Mucosa of rectum (tissue), 2 donors: ENCODE results near the gene LRRC40.
"Not testable (repeated sequence)": the region's sequence is repeated elsewhere in the genome, so short reads cannot be mapped to it uniquely, and the experiment has no call there.

Source experiments
- H3K27ac ChIP-seq, 2 donors: one replicate each; pipeline ENCODE4 v1.7.0; 2013; ENCODE audit warnings: inconsistent platforms in 2 of 2, low read depth in 2 of 2, low read length in 2 of 2
- H3K27me3 ChIP-seq, 2 donors: one replicate each; pipeline ENCODE4 v1.7.0; 2013; ENCODE audit warnings: low read length in 2 of 2; ENCODE audit not compliant: control insufficient read depth in 2 of 2, insufficient read depth in 2 of 2
- H3K36me3 ChIP-seq, 2 donors: one replicate each; pipeline ENCODE4 v1.7.0; 2013; ENCODE audit warnings: low read length in 2 of 2; ENCODE audit not compliant: control insufficient read depth in 2 of 2, insufficient read depth in 2 of 2
- H3K4me1 ChIP-seq, 2 donors: one replicate each; pipeline ENCODE4 v1.7.0; 2013; ENCODE audit warnings: low read length in 2 of 2, mild to moderate bottlenecking in 1 of 2; ENCODE audit not compliant: control insufficient read depth in 2 of 2, insufficient read depth in 2 of 2
- H3K4me3 ChIP-seq, 2 donors: one replicate each; pipeline ENCODE4 v1.7.0; 2013; ENCODE audit warnings: low read length in 2 of 2
- H3K9ac ChIP-seq, 2 donors: one replicate each; pipeline ENCODE4 v1.7.0; 2013; ENCODE audit warnings: low read length in 2 of 2, low read depth in 1 of 2, mild to moderate bottlenecking in 1 of 2
- H3K9me3 ChIP-seq, 2 donors: one replicate each; pipeline ENCODE4 v1.7.0; 2013; ENCODE audit warnings: low read length in 2 of 2; ENCODE audit not compliant: control insufficient read depth in 2 of 2
- donor health status: healthy.
- donor health status: Normal muscosa, but diverticular disease.

Gene LRRC40

DNA sequence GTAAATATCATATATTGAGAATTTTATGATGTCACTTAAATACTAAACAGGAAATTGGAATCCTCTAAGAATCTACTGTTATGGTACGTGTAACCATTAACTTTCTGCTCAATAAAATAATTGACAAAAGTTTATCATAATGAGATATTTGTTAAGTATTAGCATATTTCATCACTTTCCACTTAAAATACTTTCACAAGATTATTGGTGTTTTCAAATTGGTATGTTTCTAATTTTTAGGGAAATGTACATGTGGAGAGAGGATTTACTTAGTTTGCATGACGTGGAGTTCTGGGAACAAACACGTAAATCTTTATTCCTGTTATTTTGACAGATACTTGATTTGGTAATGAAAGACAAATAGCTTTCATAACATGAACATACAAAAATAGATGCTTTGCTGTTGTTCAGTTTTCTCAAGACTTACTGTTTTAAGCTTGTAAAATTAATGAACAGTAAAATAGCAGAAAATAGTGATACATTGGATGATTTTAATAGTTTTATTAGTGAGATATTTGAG, 17.4 kb upstream of the LRRC40 start:
- Histone ChIP-seq H3K4me1 (peaks cover 7 to 18% of the 10 kb centered on the region in 2 donors), H3K4me3 (peak overlapping the region; percentile 90), H3K27ac (no peak overlapping the region), H3K36me3 (peaks cover 18 to 19% of the 10 kb centered on the region in 2 donors), H3K9ac (peak overlapping the region; percentile 86 to 97), H3K27me3 (no peaks in the 10 kb centered on the region), H3K9me3 (no peaks in the 10 kb centered on the region)

DNA sequence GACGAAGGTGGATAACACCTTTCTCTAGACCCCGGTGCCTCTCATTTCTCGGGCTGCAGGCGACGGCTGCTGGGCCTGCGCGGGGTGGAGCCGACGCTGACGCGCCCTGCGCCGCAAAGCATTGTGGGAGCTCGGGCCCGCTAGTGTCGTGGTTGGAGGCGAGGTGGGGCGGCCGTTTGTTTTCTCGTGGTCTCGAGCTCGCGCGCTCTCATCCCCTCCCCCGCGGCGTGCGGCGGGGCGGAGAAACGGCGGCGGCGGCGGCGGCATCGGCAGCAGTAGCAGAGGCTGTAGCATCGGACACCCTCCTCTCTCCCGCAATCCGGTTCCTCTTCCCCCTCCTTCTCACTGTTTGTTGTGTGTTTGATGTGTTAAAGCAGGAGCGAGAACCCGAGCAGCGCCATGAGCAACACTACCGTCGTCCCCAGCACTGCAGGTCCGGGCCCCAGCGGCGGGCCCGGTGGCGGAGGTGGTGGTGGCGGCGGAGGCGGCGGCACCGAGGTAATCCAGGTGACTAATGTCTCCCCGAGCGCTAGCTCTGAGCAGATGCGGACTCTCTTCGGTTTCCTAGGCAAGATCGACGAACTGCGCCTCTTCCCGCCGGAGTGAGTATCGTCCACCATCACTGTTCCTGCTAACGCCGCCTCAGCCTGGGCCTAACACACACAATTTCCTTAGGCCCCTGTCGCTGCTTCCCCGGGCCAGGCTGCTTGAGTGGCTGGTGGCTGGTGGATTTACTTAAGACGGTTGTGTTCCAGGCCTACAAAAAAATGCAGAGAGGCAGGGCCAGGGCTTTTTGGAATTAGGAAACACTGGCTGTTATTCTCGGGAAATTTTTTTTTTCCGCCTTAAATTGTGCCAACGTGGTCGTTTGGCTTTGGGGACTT, 16.1 kb upstream of the LRRC40 start, which contains the start of gene SRSF11:
TSS of gene SRSF11 (plus strand) at position 143 of the 884 bp plus-strand sequence. CDS start at position 400, 257 bp downstream.
- Histone ChIP-seq H3K4me1 (peaks cover 7 to 18% of the 10 kb centered on the region in 2 donors), H3K27me3 (no peaks in the 10 kb centered on the region), H3K4me3 (peak within 1 kb of the TSS; percentile 90), H3K9ac (peak within 1 kb of the TSS; percentile 86 to 97), H3K36me3 (peaks cover 13 to 15% of the 10 kb centered on the region in 2 donors), H3K27ac (peak within 1 kb of the TSS; percentile 98), H3K9me3 (no peaks in the 10 kb centered on the region)

DNA sequence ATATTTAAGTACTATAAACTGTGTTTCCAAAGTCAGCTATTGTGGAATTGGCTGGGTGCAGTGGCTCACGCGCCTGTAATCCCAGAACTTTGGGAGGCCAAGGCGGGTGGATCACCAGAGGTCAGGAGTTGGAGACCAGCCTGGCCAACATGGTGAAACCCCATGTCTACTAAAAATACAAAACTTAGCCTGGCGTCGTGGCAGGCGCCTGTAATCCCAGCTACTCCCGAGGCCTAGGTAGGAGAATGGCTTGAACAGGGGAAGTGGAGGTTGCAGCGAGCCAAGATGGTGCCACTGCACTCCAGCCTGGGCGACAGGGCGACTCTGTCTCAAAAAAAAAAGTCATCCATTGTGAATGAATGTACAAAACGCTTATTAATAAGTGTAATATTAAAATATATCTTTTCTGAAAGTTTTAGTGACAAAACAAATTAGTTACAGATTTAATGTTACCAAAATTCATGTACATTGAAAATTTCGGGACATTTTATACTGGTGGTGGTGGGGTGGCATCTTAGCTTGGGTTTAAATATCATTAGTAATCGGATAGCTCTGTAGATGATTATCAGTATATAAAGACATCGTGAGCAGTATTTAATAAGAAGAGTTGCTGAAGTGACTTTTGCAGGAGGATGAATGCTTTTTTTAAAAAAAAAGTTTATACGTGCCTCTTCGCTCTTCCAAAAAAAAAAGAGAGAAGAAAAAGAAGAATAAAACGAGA, 15.3 kb upstream of the LRRC40 start:
- Histone ChIP-seq H3K9me3 (no peaks in the 10 kb centered on the region), H3K27me3 (no peaks in the 10 kb centered on the region), H3K4me1 (peaks cover 7 to 18% of the 10 kb centered on the region in 2 donors), H3K36me3 (peaks cover 13 to 15% of the 10 kb centered on the region in 2 donors), H3K9ac (peak overlapping the region; percentile 53 to 86), H3K4me3 (peak overlapping the region; percentile 90), H3K27ac (peak overlapping the region; percentile 98)

DNA sequence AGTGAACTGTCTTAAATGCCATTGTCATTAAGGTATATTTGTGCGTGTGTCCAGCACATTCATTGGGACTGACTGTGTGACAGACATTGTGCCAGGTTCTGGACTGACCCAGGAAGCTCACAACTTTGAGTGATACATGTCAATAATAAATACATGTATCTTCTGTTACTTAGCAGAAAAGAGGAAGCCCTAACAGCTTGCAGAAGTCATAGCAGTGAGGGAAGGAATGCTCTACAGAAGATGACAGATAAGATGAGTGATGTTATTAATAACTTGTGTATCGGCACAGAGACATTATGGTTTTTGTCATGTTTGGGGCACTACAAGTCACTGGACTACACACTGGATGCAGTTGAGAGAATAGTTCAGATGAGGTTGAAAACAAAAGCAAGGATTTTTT, 14.6 kb upstream of the LRRC40 start:
- no peak overlapping the region for H3K9ac ChIP-seq
- H3K27ac ChIP-seq, result no peak overlapping the region
- peaks cover 7 to 18% of the 10 kb centered on the region in 2 donors for H3K4me1 ChIP-seq
- no peak overlapping the region for H3K4me3 ChIP-seq
- H3K9me3 ChIP-seq, result no peaks in the 10 kb centered on the region
- H3K36me3 ChIP-seq, result peaks cover 11 to 14% of the 10 kb centered on the region in 2 donors
- no peaks in the 10 kb centered on the region for H3K27me3 ChIP-seq

DNA sequence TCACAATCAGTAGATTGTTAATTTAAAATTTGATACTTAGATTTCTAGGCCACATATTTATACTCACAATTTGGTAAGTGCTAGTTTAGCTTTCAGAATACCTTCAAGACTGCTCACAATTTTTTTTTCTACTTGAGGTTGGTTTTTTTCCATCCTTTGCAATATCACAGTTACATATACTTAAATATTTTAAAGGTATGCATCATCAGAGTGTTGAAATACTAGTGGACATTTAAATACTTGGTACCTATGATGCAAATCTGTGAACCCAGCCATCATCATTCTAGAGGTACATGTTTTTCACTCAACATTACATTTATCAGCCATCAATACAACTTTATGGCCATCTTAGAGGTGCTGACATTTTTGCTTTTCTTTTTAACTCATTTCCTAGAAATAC, 6.2 kb upstream of the LRRC40 start:
- peaks cover 0 to 3% of the 10 kb centered on the region in 2 donors for H3K36me3 ChIP-seq
- no peak overlapping the region for H3K9ac ChIP-seq
- H3K4me1 ChIP-seq, result peaks cover 5 to 6% of the 10 kb centered on the region in 2 donors
- no peaks in the 10 kb centered on the region for H3K9me3 ChIP-seq
- H3K27ac ChIP-seq, result no peak overlapping the region
- no peaks in the 10 kb centered on the region for H3K27me3 ChIP-seq
- H3K4me3 ChIP-seq, result no peak overlapping the region

DNA sequence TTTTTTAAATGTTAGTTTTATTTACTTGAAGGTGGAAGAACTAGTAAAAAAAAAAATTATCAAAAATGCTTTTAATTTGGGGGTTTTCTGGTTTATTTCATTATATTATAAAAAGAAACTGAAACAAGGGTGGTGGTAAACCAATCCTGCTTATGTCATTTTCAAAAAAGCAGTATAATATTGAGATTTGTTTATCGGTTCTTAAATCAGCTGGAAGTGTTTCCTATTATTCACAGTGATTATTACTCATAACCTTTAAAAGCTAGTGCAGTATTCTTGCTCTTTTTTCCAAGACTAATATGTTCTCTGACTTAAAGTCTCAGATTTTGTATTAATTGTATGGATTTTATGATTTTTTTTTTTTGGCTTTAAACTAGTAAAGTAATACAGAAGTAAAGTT, 5.4 kb upstream of the LRRC40 start:
- Histone ChIP-seq H3K9ac (no peak overlapping the region), H3K36me3 (peaks cover 0 to 3% of the 10 kb centered on the region in 2 donors), H3K27me3 (no peaks in the 10 kb centered on the region), H3K4me1 (peaks cover 7 to 8% of the 10 kb centered on the region in 2 donors), H3K4me3 (no peak overlapping the region), H3K27ac (no peak overlapping the region), H3K9me3 (no peaks in the 10 kb centered on the region)

DNA sequence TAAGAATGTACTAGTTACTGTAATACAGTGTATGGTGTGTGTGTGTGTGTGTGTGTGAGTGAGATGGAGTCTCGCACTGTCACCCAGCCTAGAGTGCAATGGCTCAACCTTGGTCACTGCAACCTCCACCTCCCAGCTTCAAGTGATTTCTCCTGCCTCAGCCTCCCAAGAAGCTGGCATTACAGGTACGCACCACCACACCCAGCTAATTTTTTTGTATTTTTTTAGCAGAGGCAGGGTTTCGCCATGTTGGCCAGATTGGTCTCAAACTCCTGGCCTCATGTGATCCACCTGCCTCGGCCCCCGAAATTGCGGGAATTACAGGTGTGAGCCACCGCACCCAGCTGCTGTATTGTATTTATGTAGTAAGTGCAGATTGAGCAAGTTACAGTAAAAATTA, 2.9 kb upstream of the LRRC40 start:
- Histone ChIP-seq H3K36me3 (no peaks in the 10 kb centered on the region), H3K4me1 (peaks cover 11 to 17% of the 10 kb centered on the region in 2 donors), H3K27ac (no peak overlapping the region), H3K27me3 (no peaks in the 10 kb centered on the region), H3K9me3 (no peaks in the 10 kb centered on the region), H3K4me3 (no peak overlapping the region), H3K9ac (no peak overlapping the region)

DNA sequence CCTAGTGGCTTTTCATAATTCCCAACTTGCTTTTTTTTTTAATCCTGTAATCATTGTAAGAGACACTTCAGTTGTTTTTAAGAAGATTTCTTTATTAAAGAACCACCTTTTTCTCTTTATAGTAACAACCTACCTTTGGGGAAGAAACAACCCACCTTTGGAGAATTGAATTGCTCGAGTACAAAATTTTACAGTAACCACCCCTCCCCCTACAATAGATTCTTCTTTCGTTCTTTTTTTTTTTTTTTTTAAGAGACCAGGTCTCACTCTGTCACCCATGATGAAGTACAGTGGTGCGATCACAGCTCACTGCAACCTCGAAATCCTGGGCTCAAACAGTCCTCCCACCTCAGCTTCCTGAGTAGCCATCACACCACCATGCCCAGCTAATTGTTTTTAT, 2.1 kb upstream of the LRRC40 start:
- no peak overlapping the region for H3K4me3 ChIP-seq
- peaks cover 11 to 17% of the 10 kb centered on the region in 2 donors for H3K4me1 ChIP-seq
- H3K36me3 ChIP-seq, result no peaks in the 10 kb centered on the region
- no peak overlapping the region for H3K27ac ChIP-seq
- no peaks in the 10 kb centered on the region for H3K9me3 ChIP-seq
- H3K27me3 ChIP-seq, result no peaks in the 10 kb centered on the region
- no peak overlapping the region for H3K9ac ChIP-seq

DNA sequence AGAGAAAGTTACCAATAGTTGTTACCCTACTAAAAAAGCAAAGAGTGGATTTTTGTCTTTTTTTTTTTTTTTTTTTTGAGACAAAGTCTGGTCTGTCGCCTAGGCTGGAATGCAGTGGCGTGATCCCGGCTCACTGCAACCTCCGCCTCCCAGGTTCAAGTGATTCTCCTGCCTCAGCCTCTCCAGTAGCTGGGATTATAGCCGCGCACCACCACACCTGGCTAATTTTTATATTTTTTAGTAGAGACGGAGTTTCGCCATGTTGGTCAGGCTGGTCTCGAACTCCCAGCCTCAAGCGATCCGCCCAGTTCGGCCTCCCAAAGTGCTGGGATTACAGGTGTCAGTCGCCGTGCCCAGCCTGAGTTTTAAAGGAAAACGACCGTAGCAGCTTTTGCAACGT, 1.5 kb upstream of the LRRC40 start:
- not testable (repeated sequence) for H3K9me3 ChIP-seq, H3K36me3 ChIP-seq, H3K27ac ChIP-seq, H3K27me3 ChIP-seq
- peak overlapping the region in 1 of 2 donors; percentile 99 for H3K4me3 ChIP-seq
- peak overlapping the region in 1 of 2 donors; percentile 95 for H3K9ac ChIP-seq
- H3K4me1 ChIP-seq, result peaks cover 11 to 17% of the 10 kb centered on the region in 2 donors

DNA sequence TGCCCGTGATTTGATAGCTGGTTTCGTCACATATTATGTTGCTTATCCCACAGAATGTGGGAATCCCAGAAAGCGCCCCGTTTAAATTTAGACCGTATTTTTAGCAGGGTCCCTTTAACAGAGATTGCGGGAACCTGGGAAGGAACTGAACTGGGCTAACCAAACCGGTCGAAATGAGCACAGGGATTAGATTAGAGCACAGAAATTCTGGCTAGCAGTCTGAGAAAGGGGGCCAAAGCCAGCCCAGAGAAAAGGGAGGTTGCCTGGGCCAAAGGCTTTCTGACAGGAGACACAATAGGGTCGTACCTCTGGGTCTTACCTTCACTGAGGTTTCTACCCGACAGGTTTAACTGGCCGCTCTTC, 327 bp downstream of the LRRC40 start:
- H3K4me3 ChIP-seq, result peak overlapping the region; percentile 92 to 99
- no peaks in the 10 kb centered on the region for H3K36me3 ChIP-seq
- no peaks in the 10 kb centered on the region for H3K9me3 ChIP-seq
- H3K27me3 ChIP-seq, result no peaks in the 10 kb centered on the region
- peak overlapping the region; percentile 89 to 92 for H3K27ac ChIP-seq
- H3K4me1 ChIP-seq, result peaks cover 11 to 17% of the 10 kb centered on the region in 2 donors
- peak overlapping the region; percentile 95 for H3K9ac ChIP-seq
